Stimulated activated CD8-positive, alpha-beta memory T cell treated with anti-CD3 and anti-CD28 coated beads, Interleukin-12 subunit alpha, Interleukin-12 subunit beta, amount 100 ng/mL, for 24 hours (primary cell): Measurements from ENCODE around the gene MTOR.

Experiments
- DNase-seq: peaks from one replicate; pipeline ENCODE4 v3.0.0-alpha.2; 2020; ENCODE audit errors: extremely low read depth

The MTOR gene

DNA sequence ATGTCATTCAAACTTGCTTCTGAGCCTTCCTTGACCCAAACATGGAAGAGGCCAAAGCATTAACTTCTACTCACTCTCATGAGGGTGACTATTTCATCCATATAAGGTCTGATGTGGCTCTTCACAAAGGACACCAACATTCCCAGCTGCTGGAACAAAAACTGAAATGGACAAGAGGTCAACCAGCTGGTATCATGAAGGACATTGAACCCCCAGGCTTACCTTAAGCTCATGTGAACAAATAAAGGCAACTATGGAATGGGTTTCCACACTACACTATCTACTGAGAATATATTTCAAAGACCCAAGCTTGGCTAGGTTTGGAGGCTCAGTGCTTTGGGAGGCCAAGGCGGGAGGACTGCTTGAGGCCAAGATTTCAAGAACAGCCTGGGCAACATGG lies 46.3 kb downstream of the MTOR start:
- DNase-seq: no peak

DNA sequence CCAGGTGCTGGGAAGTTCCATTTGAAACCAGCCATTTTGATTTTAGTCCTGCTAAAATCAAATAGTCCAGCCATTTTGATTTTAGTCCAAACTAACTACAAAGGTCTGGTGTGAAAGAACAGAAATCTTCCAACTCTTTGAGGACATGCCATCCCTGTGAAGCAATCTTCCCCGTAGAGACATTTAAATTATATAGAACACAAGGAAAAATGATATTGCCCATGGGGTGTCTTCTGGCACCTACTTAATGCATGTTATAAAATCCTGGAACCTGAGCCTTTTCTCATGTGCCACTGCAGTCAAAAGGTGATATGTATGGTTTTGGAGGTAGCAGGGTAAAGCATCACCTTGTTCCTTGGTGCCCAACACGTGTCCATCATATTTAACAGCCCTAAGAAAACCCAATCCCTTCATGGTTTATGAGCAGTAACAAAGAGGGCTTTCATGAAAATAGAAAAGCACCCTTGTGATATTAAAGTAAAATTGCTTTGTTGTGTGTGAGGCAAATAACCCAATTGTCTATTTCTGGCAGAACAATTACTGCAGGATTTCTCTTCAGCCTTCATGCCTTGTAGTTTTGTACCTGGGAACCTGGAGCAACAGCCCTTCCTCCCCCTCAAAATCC lies 46.9 kb downstream of the MTOR start:
- no peak for DNase-seq

DNA sequence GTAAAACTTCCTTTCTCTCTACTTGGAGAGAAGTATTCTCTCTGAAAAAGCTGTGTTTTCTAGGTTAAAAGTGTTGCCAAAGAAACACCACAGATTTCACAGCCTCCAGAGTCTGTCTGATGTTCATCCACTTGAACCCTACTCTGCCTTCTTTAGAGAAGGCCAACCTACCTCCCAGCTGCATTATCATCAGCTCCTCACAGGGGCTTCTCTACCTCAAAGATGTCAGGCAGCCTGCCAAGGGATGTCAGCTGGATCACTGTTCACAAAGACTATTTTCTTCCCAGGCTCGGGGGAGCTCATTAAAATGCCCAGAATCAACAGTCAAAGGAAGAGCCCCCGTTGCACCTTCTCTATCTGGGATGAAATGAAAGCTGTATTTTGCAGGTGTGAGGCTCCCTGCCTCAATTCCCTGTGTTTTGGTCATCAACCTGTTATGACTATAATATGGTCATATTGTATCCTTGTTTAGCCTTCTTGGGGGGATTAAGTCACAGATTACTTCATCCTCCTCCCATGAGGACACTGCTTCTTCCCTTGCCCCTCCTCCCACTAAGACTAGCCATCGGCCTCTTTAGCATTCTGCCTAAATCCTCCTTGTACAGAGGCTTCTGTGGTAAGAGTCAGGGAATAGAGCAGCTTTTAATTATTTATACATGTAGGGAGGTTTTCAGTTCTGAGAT lies 47.5 kb downstream of the MTOR start:
- no peak for DNase-seq

DNA sequence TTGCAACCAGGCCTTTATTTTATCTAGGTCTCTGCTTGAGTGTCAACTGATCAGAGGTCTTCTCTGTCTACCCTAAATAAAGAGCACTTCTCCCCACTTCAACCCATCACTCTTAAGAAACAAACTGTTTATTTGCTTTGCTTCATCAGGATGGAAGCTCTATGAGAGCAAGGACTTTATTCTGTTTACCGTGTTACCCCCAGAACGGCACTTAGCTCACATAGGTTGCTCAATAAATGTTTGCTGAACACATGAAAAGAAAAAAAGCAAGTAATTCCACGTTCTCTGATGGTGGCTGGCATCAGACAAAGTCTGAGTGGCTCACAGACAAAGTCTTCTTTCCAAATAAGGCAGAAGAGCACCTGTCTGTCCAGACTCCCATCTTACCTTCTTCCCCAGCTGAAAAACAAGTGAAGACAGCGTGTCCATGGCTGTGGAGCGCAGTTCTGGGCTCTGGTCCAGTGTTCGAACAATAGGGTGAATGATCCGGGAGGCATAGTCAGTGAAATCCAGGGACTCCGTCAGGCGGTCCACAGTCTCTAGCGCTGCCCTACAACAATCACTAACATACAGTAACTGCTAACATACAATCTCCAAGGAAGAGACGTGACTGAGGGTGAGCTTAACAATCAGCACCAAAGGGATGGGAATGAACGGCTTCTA lies 50.3 kb downstream of the MTOR start:
- DNase-seq: no peak

DNA sequence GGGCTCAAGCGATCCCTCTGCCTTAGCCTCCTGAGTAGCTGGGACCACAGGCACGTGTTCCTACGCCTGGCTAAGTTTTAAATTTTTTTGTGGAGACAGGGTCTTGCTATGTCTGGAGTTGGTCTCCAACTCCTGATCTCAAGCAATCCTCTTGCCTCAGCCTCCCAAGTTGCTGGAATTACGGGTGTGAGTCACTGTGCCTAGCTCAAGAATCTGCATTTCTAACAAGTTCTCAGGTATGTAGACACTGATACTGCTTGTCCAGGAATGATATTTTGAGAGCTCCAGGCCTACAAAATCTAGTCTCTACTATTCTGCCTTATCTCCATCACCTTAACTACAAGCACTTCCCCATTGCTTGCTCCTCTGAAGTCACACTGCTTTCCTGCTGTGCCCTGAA lies 50.9 kb downstream of the MTOR start:
- no peak for DNase-seq

DNA sequence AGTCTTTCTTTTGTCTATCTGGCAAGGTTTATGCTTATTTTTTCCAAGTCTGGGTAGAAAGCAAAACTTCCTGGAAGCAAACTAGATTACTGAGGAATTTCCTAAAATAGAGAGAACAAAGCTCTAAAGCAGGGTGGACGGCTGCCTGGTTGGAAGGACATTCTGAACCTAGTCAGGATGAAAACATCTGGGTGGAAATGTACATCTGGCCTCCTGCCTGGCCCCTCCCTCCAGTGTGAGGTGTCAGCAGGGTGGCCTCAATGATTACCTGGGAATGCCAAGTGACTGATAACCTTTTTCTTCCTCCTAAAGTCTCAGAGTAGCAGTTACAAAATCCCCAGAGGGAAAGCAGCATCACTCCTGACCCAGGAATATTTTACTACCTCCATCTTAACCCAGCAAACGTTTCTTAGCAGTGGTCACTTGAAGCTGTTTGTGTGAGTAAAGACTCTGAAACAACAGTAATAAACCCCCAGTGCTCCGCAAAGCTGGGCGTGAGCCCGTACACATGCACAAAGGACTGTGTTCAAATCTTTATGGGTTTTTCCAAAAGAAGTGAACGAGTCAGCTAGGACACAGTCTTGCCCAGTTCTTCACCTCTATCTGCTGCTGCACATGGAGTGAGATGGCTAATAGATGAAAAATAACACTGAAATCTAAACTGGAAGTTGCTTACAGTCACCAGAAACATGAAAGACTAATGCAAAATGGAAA lies 54.3 kb downstream of the MTOR start:
- no peak for DNase-seq

DNA sequence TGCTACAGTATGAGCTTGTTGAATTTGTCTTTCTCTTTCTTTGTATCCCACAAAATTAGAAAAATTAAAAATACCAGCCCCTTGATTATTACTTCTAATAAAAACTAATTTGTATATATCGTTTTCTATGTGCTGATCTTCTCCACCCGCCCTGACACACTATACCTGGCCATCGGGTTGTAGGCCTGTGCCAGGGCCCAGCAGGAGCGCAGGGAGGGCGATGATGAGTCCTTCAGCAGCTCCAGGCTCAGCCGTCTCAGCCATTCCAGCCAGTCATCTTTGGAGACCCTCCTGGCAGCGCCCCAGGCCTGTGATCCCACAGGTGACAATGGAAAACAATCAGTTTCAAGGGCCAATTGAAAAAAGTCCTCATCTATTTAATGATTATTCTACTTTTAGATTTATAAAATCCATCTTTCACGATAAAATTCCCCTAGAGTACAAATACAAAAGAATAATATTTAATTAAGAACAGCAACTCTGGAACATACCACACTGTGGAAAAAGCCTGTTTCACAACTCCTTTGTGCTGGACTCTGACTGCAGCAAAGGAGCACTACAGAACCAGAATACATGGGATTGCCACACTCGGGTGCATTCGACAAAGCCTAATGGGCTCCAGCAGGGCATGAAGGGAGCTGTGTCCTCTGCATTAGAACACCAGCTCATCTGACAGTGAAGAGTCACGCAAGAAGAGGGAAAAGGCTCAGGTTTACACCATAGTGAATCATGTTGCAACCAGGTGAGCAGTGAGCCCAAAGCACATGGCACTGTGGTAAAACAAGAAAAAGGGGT lies 57.8 kb downstream of the MTOR start:
- DNase-seq: no peak

DNA sequence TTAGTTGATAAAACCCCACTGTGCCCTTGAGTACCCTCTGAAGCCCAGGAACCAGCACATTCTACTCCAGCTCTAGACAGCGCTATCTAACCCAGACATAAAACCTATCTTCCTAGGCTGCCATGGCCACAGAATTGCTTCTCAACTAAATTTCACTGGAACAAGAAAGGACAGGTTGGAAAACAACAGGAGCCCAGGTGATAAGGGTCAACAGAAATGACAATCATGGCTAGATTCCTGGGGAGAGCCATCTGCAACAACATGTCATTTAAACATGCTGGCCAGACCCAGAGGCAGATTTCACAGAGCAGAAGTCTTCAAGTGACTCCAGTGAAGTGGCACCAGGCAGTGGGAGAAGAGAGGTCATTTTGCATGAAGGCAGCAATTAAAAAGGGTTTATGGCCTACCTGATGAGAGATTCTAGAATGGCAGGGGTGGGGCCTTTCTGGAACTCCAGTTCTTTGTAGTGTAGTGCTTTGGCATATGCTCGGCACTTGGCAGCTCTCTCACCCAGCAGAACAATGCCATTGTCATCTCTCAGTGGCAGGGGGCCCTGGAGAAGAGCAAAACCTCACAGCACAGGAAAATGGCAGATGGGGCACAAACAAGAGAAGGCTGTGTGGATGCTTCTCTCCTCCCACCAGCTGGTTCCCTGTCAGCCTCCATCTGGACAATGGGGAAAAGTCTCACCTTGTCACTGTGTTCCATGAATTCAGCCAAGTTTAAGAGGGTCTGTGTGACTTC lies 63.3 kb downstream of the MTOR start:
- no peak for DNase-seq

DNA sequence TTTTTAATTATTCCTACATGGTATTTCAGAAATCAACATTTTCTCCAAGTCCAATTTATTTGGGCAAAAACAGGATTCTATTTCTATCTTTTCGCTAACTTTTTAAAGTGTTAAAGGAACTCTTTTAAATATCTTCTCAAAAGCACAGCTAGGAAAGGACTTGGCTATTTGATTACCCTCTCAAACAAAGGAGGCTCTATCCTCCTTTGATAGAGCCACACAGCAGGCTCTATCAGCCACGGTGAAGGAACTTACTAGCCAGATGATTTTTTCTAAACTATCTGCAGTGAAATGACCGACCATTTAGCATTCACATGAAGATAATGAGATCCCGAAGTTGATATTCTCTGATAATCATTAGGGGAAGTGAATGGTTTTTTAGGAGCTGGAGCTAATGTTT lies 64.1 kb downstream of the MTOR start:
- DNase-seq: no peak

DNA sequence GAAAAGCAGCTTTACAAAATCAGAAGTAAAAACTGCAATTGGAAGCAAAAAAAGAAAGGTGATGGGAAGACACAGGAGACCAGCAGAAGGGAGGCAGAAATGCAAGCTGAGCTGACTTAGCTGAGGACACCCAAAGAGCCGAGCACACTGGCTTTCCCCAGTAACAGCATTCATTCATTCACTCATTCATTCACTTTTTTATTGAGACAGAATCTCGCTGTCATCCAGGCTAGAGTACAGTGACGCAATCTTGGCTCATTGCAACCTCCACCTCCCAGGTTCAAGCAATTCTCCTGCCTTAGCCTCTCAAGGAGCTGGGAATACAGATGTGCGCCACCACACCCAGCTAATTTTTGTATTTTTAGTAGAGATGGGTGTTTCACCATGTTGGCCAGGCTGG lies 65.0 kb downstream of the MTOR start:
- DNase-seq: no peak

DNA sequence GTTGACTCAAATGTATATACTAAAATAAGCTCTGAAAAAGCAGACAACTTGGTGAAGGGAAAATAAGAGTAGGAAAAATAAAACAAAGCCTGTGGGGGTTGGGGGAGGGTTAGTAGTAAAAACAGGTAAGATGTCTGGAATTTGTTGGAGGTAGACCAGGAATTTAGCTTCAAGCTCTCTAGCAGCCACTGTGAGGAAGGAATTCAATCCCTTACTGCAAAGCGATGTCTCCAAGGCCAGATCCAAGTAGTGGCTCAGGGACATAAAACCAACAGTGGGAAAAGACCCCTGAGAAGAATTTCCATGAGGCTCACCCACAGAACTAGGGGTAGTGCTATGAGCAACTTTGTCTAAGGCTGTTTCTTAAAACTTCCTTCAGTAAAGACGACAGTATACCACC lies 65.4 kb downstream of the MTOR start:
- no peak for DNase-seq

DNA sequence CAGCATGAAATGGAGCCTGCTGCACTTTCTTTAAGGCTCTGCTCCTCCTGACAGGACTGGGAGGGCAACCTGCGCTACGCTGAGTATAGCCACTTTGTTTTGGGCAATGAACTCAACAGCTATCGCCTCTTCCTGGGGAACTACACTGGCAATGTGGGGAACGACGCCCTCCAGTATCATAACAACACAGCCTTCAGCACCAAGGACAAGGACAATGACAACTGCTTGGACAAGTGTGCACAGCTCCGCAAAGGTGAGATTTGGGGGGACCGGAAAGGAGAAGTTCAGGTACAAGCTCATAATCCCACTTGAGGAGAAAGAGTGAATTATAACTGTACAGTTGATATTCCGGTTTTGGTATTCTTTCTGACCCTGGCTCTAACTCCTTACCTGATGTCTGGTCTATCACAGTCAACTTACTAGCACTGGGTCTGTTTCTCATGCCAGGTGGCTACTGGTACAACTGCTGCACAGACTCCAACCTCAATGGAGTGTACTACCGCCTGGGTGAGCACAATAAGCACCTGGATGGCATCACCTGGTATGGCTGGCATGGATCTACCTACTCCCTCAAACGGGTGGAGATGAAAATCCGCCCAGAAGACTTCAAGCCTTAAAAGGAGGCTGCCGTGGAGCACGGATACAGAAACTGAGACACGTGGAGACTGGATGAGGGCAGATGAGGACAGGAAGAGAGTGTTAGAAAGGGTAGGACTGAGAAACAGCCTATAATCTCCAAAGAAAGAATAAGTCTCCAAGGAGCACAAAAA lies 67.8 kb downstream of the MTOR start:
- DNase-seq: no peak

DNA sequence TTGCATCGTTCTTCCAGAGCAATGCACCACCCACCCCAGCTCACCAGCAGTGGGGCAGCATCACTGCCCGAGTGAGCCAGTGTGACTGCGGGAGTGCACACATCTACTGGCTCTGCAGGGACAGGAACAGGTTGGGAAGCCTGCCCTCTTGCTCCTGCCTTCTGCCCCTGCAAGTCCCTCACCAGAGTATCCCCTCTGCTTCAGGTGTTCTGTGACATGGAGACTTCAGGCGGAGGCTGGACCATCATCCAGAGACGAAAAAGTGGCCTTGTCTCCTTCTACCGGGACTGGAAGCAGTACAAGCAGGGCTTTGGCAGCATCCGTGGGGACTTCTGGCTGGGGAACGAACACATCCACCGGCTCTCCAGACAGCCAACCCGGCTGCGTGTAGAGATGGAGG lies 69.0 kb downstream of the MTOR start:
- DNase-seq: no peak

DNA sequence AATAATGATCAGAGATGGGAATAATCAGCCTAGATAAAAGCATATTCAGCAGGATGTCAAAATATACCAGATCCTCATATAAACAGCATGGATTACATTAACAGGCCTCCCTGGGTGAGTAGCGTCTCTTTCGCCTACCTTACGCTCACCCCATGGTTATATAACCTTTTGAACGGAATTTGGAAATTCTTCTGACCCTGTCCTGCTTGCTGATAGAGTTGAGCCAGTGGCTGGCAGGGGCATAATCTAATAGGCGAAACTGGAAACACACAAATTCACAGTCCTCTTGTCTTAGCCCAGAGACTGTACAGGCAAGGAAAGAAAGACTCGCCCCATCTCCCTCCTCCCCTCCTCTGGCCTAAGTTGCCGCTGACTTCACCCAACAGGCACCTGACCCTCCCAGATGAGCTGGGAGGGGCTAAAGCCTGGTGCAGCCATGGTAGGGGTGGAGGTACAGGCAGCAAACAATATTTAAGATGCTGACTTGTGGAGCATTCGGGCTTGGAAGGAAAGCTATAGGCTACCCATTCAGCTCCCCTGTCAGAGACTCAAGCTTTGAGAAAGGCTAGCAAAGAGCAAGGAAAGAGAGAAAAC lies 73.4 kb downstream of the MTOR start, which contains the start of gene ANGPTL7:
Gene ANGPTL7, plus strand, starts transcription at position 498 of the 594 bp plus-strand sequence. CDS start 225 bp downstream, outside the sequence.
- DNase-seq: no peak

DNA sequence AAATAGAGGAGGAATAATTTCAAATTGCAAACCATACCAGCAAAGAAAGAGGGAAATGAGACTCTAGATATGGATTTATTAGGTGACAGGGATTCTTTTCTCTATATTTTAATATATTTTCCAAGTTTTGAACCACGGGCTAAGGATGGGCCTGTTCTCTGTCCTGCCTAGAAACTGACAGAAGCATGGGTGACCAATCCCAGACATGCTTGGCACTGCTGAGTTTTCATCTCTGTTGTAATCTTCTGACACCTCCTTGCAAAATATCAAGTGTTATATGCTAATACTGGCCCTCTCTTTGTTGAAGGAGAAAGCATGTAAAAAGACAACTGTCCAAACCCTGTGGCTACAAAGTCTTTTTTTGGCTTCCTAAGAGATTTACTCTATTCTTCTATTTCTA lies 74.0 kb downstream of the MTOR start:
- no peak for DNase-seq

DNA sequence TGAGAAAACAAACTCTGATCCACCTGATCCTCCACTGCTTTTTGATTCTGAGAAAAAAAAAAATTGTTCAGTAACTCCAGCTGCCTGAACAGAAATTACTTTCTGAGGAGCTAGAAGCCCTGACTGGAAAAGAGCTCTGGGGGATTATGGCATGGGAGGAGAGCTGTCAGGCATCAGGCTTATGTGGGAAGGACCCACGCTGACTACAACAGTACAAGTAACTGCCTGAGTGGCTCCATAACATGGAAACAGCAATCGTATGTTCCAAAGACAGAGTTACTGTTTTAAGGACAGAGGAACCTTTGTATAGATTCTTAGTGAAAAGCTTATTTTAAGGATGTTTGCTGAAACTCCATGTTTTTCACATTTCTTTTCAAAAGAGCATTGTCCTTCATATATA lies 74.4 kb downstream of the MTOR start:
- DNase-seq: no peak

DNA sequence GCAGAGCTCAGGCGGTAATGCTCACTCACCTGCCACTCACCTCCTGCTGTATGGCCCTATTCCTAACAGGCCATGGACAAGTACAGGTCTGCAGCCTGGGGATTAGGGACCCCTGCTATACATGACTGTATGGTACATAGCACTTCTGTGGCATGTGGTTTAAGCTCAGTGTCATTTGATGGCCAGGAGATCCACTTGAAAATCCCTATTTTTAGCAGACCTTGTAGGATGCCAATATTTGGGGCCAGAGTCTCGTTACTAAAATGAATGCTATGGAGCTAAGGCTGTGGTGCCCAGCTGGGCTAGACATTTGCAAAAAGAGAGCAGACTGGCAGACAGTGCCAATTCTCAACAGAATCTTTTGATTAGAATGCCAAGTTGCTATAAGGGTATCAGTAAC lies 74.9 kb downstream of the MTOR start:
- no peak for DNase-seq

DNA sequence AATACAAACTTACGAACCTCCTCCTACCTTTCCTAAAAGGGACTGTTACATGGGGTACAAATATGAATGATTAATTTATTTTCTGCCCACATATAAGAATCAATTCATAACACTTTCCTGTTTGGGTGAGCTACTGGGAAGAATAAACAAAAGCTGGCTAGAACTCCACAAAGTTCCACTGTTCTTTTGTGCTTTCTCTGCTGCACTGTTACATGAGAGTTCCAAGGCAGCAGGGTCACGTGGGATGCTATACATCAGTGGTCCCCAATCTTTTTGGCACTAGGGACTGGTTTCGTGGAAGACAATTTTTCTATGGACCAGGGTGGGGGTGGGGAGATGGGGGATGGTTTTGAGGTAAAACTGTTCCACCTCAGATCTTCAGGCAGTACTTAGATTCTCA lies 75.4 kb downstream of the MTOR start:
- DNase-seq: no peak

DNA sequence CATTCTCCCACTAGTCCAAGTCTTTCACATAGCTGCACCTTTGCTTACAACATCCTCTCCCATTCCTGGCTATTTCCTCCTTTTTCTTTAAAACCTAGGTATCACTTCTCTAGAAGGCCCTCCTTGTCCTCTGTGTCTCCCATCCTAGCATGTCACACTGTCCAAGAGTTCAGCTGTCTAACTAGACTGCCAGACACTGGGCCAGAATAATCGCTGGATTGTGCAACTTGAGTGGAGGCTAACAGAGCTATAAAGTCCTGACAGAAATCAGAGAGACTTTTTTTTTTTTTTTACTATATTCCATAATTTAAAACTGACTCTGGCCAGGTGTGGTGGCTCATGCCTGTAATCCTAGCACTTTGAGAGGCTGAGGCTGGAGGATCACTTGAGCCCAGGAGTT lies 77.4 kb downstream of the MTOR start:
- no peak for DNase-seq

DNA sequence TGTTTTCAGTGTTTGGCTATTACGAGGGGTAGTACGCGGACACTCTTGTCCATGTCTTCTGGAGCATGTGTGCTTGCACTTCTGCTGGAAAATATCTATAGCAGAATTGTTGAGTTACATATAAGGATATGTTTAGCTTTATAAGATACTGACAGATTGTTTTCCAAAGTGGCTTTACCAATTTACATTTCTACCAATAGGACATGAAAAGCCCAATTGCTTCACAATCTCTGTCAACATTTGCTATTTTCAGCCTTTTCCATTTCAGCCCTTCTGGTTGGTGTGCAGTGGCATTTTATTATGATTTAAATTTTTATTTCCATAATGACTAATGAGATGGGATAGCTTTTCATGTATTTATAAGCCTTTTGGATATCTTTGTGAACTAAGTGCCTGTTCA lies 79.5 kb downstream of the MTOR start:
- DNase-seq: no peak
